GM13977 (cell line): Measurements from ENCODE around the gene RFT1.
"Not testable (repeated sequence)": the region's sequence is repeated elsewhere in the genome, so short reads cannot be mapped to it uniquely, and the experiment has no call there.

Experiments
- DNase-seq: peaks from one replicate; pipeline ENCODE4 v3.0.0; 2012; ENCODE audit warnings: low spot score
- in situ Hi-C: fragments of 300-500 bp; cut with MboI; formaldehyde crosslinking; loops from one replicate; pipeline ENCODE4 v1.12.0; 2022; ENCODE audit warnings: low sequenced_read_pairs, low pct_unique_long_range_greater_than_20kb, mixed read lengths, inconsistent platforms; ENCODE audit not compliant: unreplicated experiment
- TF ChIP-seq, protein P1 (sequence below): IDR thresholded peaks from 2 replicates; pipeline ENCODE4 v1.5.1; 2012; ENCODE audit warnings: mild to moderate bottlenecking, control low read depth; ENCODE audit not compliant: insufficient read depth; ENCODE audit errors: extremely low read depth, missing control alignments

Gene RFT1

DNA sequence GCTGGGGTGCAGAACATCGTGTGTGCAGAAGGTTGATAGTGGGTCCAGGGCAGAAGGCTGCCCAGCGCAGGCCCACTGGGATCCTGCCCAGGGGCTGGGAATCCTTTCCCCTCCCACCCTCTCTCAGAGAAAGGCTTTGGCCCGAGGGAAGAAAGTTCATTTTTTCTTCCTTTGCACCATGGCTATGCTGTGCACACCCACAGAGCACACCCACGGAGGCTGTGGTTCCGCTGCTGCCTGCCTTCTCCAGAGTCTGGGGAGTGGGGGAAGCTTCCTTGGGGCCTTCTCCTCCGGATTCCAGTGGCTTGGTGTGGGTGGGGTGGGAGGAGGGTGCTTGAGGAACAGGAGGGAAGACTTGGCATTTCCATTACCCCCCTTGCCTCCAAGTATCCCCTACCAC, 23.7 kb upstream of the RFT1 start:
- no peak for DNase-seq
- TF ChIP-seq, protein P1, sequence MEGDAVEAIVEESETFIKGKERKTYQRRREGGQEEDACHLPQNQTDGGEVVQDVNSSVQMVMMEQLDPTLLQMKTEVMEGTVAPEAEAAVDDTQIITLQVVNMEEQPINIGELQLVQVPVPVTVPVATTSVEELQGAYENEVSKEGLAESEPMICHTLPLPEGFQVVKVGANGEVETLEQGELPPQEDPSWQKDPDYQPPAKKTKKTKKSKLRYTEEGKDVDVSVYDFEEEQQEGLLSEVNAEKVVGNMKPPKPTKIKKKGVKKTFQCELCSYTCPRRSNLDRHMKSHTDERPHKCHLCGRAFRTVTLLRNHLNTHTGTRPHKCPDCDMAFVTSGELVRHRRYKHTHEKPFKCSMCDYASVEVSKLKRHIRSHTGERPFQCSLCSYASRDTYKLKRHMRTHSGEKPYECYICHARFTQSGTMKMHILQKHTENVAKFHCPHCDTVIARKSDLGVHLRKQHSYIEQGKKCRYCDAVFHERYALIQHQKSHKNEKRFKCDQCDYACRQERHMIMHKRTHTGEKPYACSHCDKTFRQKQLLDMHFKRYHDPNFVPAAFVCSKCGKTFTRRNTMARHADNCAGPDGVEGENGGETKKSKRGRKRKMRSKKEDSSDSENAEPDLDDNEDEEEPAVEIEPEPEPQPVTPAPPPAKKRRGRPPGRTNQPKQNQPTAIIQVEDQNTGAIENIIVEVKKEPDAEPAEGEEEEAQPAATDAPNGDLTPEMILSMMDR, result no peak
- in situ Hi-C loops, result no loop called here

- in situ Hi-C loops, result no loop called here
- no peak for DNase-seq
- TF ChIP-seq, protein P1, result no peak
Observed at GRCh38 chr3:53153264-53153823, 23.1 kb upstream of the RFT1 start.

GRCh38 chr3:53151870-53152660, 21.8 kb upstream of the RFT1 start:
- DNase-seq, result no peak
- TF ChIP-seq, protein P1, result no peak
- in situ Hi-C loops, result no loop called here

DNA sequence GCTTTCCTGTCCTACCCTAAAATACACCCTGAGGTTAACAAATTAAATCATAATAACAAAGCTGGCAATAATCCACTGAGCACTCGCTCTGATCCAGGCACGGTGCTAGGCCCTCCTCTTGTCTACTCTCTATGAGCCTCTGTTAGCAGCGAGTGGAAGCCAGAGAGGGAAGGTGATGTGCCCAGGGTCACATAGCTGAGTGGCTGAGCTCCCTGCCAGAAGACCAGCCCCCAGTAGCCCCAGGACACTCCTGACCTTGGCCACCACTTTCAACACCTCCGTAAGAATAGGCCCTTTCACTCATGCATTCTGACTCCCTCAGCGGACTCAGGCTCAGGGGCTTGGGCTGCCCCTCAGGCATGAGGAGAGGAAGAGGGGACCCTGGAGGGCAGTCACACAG, 21.2 kb upstream of the RFT1 start:
- TF ChIP-seq, protein P1, result no peak
- DNase-seq, result no peak
- in situ Hi-C loops, result no loop called here

GRCh38 chr3:53151086-53151438, 20.8 kb upstream of the RFT1 start:
- DNase-seq, in situ Hi-C loops: not testable (repeated sequence)

- in situ Hi-C loops, result no loop called here
- no peak for DNase-seq
- TF ChIP-seq, protein P1, result no peak
Observed at GRCh38 chr3:53150247-53151085, 20.2 kb upstream of the RFT1 start.

- TF ChIP-seq, protein P1, result no peak
- DNase-seq, result no peak
- in situ Hi-C loops, result no loop called here
Observed at GRCh38 chr3:53149699-53150098, 19.5 kb upstream of the RFT1 start.
